Limb (tissue), 2 donors: ENCODE results near the gene IRX4.

Source experiments
- DNase-seq, 2 donors: peaks; one replicate each; pipeline ENCODE4 v3.0.0-alpha.2; 2016; ENCODE audit errors: extremely low spot score in 2 of 2

The IRX4 gene

DNA sequence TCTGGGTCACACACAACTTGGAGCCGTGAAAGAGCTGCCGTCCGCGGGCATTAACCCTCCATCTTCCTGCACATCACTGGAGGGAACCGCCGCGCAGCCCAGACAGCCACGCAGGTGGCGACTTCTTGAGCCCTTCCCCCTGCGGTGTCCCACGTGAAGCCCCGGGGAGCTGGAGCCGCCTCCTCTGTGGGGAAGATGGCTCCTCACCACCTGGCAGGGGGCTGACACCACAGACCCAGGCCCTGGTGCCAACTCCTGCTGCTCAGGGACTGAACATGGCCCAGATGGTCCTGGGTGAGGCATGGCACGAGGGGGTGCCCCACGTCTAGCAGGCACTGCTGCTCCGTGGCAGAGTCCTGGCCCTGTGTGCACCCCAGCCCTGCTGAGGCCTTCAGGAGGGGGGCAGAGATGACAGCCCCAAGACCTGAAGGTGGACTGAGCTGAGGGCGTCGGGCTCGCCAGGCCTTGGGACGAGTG lies 42.6 kb downstream of the IRX4 start:
- no peak for DNase-seq

DNA sequence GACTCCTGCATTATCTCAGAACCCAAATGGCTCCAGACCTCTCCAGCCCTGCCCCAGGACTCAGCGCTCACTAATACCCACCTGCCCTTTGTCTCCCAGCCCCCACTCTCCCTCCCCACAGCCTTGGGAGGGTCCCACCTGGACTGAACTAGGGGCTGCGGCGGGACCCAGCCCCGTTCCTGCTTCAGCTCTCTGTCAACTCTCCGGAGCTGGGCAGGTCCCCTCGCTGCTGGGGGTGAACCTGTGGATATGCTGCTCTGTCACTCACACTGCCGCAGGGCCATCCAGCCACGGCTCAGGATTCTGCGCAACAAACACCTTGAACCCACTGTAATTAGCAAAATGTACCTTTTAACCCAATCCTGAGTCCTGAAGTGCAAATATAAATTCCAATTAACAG lies 44.7 kb downstream of the IRX4 start:
- no peak for DNase-seq

DNA sequence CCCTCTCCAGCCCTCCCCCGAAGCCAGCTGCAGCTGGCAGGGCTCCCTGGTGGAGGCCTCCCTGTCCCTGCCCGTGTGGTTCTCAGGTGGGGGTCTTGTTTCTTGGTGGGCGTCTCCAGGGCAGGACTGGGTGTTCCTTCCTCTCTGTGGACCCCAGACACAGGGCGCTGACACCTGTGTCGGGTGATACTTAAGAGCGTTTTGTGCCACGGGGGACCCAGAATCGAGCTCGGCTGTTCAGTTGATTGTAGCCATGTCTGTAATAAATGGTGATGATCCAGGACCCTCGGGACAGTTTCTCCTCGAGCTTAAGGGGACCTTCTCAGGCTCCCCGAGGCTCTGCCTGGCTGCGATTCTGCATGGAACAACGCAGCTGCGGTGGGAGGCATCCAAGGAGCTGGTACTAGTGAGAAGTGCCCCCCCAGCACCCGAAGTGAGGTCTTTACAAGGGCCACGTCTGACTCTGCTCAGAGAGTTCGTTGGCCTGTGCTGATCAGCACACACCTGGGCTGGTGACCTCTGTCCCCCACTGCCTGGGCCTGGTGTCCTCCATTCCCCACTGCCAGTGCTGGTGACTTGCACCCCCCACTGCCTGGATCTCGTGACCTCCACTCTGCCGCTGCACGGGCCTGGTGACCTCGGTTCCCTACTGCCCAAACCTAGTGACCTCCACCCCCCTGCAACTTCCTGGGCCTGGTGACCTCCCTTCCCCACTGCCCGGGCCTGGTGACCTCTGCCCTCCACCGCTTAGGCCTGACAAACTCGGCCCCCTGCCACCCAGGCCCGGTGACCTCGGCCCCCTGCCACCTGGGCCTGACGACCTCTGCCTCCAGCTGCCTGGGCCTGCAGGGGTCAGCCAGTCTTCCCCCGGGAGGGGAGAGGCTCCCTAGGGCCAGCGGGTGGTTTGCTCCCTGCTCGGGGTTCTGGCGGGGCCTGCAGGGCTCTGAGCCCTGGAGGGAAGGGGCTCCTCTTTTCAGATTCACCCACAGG lies 45.5 kb downstream of the IRX4 start:
- no peak for DNase-seq

DNA sequence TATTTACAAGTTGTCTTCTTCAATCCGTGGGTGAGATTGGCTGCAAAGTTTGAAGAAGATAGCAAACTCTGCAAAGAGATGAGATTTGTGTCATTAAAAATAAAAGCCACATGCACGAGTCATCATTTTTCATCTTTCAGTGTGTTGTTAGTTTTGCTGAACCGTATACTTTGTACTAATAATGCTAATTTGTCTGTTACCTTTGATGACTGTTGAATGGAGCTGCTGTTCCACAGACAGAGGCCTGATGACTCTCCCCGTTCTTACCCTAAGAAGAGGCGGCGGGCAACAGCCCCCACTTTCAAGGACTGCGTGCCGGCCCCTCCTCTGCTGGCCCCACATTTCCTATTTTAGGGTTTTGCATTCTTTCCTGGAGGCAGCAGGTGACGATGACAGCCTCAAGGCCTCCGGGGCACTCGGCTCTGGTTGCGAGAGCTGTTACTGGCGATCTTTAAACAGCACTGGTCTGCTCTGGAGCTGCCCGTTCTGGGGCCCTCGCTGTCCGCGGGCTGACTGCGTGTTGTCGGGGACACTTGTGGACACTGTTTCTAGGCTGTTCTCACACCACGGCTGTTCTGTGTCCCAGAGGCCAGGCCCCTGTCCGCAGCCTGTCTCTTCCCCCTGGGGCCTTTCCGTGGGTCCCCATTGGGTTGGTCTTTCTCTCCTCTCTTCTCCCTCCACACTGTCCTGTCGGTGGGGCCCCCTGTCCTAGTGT lies 46.4 kb downstream of the IRX4 start:
- DNase-seq: no peak

DNA sequence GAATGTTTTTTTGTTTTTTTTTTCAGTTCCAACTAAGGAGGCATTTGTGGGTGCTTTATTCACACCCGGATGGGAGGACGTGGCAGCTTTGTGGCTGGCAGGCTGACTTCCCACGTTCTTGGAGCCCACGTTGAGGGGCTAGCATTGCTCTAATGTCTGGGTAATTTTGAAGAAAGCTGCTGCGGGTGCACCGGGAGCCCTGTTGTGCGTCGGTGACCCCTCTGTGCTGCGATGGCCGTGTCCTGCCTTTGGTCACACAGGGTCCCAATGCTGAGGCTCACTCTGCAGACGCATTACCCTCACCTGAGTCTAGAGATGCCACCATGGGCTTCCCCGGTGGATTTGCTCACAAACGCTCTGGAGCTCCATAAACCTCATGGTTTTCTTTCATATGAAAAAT lies 47.3 kb downstream of the IRX4 start:
- DNase-seq: no peak

DNA sequence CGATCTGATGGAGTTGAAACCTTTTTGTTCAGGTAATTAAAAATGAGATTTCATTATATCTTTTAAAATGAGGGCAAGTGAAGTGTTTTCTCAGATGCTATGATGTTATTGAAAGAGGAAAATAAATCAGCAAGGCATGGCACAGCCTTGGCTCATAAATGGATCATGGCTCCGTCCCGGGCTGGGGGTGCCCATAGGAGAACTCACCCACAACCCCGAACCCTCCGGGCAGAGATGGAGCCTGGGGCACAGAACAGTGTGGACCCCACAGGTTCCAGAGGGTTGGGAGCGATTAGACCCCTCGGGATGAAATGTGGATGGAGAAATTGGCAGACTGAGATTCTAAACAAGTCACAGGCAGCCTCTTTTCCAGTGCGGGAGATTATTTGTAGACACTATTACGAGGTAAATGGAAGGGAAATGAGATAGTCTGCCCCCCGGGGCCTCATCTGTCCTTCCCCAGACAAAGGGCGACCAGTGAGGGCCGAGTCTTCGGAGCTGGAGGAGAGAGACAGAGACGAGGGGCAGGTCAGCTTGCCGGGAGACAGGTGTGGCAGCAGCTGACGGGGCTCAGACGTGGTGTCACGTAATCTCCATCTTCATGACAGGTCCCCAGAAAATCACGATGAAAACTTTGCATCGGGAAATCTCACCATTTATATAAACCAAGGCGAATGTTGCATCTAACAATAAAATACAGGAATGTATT lies 47.9 kb downstream of the IRX4 start:
- no peak for DNase-seq

DNA sequence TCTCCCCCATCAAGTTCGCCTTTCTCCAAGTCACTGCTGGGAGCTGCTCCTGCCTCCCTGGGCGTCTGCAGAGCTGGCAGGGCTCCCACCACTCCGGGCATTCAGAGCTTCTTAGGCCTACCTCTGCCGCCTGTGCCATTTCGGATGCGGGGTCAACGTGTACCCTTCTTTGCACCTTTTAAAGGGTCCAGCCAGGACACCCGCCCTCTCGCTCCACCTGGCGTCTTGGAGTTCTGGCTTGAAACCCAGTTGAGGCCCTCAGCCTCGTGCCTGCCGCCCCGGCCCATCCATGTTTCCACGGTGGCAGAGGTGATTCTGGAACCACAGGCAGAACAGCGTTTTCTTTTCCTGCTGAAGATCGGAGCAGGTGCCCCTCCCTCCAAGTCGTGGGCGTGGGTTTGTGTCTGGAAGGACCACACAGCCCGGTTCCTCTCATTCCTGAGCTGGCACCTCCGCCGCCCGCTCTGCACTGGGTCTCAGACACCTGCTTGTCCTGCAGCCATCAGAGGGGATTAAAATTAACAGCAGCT lies 48.6 kb downstream of the IRX4 start:
- DNase-seq: no peak

DNA sequence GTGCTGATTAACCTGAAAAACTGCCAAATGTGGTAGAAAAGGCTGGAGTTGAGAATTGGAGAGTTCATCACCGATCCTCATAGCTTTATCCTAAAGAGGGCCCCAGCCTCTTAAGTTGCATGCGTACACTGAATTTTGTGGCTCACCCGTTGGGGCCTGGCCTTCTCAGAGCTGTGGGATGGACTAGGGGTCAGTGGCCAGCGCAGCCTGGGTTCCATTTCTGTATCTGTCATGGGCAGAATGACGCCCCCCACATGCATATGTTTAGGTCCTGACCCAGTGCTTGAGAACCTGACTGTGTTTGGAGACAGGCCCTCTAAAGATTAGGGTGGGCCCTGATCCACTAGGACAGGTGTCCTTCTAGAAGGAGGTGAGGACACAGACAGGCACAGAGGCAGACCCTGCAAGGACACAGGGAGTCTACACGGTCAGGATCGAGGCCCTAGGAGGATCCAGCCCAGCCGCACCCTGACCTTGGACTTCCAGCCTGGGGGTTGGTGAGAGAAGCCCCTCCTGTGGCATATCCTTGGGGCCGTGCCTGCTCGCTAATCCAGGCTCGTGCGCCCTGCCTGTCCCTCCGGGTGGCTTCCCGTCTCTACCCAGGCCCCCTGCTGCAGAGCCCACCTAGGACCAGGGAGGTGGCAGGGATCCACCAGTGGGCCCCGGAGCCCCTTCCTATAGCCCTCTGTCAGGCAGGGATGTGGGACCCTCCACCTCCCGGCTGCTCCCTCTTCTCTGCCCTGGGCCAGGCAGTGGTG lies 49.3 kb downstream of the IRX4 start:
- DNase-seq: no peak

DNA sequence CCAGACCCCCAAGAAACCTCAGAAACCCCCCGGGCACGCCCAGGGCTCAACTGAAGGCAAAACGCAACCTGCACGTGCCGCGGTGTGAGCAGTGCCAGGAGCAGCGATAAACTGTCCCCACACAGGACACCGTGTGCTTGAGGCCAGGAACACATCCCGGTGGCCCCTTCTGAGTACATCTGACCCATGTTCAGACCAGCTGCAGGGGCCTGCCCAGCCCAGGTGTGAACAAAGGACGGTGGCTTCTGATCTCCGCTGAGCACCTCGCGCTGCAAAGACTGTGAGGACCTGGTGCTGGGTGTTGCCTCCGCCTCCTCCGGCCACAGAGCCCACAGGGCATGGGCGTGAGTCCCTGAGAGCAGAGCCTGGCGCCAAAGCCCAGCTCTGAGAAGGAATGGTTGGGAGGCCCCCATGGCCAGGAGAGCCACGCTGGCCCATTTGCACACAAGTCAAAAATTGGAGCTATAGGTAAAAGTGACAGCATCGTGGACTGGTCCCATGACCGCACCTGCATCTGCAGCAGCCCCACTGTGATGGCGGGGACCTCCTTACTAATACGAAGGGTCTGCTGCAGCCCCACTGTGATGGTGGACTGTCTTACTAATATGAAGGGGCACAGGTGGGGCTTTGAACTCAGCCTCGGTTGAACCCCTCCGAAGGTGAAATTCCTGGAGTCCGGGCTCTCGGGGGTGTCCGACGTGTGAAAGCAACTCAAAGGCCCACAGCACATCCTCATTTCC lies 50.0 kb downstream of the IRX4 start:
- no peak for DNase-seq

DNA sequence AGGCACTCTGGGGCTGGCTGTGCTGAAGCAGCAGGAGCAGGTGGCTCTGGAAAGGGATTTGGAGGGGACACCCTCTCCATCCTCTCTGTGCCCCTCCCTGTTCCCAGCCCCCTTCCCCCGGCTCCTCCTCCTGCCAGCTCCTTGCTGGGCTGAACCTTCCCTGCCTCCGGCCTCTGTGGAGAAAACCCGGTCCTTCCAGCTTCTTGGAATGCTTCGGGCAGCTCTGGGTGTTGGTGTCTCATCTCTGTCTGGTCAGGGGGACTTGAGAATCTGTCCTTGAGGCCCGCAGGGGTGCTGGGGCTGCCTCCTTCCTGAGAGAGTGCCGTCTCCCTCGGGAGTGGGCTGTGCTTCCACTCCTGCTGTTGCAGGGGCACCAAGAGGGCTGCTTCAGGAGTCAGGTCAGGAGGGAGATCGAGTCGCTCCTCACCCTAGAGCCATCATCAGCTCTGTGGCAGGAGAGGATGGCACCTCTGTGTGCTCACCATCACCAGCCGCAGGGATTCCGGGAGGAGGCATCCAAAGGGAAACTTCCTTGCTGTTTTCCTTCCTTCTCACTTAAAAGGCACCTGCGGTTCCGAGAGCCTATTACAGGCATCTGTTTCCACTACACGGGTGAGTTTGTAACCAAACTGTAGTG lies 50.9 kb downstream of the IRX4 start:
- no peak for DNase-seq

DNA sequence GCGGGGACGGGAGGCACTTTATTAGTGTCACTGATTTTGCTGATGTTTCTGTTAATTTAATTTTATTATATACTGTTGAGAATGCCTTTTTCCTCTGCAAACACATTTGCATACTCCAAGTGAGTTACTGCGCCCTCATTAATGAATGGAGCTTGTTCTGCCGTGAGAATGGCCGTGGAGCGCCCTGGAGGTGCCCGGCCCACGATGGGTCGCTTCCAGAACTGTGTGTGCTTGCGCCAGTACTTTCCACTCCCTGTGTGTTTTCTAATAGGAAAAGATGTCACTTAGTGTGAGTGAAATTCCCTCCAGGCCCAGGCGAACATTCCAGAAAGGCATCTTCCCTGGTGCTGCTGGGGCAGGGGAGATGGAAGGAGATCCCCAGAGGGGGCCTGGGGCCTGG lies 51.5 kb downstream of the IRX4 start:
- no peak for DNase-seq

DNA sequence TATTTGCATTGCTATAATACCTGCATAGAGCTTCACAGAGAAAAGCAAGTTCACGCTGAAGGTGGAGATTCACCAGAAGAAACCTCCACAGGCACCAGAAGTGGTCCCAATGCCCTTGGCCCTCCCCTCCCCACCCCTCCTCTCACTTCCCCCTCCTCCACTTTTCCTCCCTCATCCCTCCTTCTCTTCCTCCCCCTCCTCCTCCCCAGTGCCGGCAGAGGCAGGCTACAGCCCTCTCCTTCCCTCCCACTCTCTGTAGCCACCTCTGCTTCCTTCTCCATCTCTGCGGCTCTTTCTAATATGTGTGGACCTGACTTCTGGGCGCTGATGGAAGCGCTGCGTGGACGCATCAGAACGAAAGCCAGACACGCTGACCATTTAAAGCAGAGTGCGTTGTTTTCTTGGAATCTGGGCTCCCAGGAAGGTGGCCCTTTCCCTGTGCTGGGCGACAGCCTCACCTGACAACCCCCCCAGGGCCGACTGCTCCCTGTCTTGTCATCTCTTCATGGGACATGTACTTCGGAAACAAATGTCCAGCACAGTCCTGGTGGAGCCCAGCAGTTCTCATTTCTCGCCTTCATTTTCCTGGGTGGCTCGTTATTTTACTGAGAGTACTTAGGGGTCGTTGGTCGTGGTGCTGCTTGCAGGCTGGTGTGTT lies 52.0 kb downstream of the IRX4 start:
- DNase-seq: no peak

DNA sequence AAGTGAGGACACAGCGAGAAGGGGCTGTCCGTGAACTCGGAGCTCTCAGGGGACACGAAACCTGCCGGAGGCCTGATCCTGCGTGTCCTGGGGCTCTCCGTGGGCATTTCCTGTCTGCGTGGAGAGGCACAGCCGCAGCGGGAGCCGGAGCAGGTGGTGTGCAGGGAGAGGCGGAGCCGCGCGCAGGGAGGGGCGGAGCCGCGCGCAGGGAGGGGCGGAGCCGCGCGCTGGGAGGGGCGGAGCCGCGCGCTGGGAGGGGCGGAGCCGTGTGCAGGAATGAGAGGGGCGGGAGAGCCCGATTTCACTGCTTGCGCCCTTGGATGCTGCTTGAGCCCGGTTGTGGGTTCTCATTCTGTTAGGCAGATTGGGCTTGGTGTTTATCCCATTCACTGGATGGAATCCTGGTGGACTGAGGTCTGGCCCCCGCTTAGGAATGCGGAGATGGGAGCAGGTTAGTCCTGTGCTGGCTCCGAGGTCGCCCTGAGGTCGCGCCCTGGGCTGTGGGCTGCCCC lies 54.8 kb downstream of the IRX4 start:
- DNase-seq: no peak
